H1 (cell line): ENCODE results near the gene DYNLT1. TPM values are rescaled to one million over a fixed set of nuclear protein-coding genes. Genes with fewer than 3 reads are reported as not detected.

ENCODE experiments used
- CTCF ChIA-PET: fragments of 300-600 bp; sonication (Branson Sonifier 250); formaldehyde crosslinking; loops from one replicate; lab custom pipeline; 2021; ENCODE audit not compliant: partially characterized antibody; lab: Charles Lee
- POLR2A ChIA-PET: fragments of 300-600 bp; sonication (Branson Sonifier 250); formaldehyde crosslinking; loops from one replicate; lab custom pipeline; 2021; ENCODE audit warnings: inconsistent platforms; ENCODE audit not compliant: partially characterized antibody; lab: Charles Lee
- DNase-seq, 2 experiments: peaks; one replicate each; pipeline versions ENCODE4 v3.0.0 to v3.0.0-alpha.2; 2010 to 2022; ENCODE audit warnings: low spot score in 2 of 2, low read depth in 1 of 2, mixed read lengths in 1 of 2
- FAIRE-seq: peaks from 2 replicates; lab custom pipeline; 2011; peaks lifted over from hg19 to GRCh38; lab: Jason Lieb, UNC
- H2AFZ ChIP-seq: 2 replicates; pipeline ENCODE4 v1.8.1; 2012; ENCODE audit warnings: low read length, inconsistent platforms
- H2AK5ac ChIP-seq: 2 replicates; pipeline ENCODE4 v1.6.1; 2013; ENCODE audit warnings: low read depth, low read length
- H2BK120ac ChIP-seq: replicated peaks from 2 replicates; pipeline ENCODE3; 2013; ENCODE audit warnings: low read depth, low read length, inconsistent platforms
- H2BK12ac ChIP-seq: 2 replicates; pipeline ENCODE4 v1.6.1; 2013; ENCODE audit warnings: low read depth, low read length
- H2BK15ac ChIP-seq: 2 replicates; pipeline ENCODE4 v1.6.1; 2013; ENCODE audit warnings: low read length
- H2BK20ac ChIP-seq: 2 replicates; pipeline ENCODE4 v1.6.1; 2013; ENCODE audit warnings: low read length
- H2BK5ac ChIP-seq: 2 replicates; pipeline ENCODE4 v1.6.1; 2013; ENCODE audit warnings: low read depth, low read length
- H3K14ac ChIP-seq: 2 replicates; pipeline ENCODE4 v1.6.1; 2013; ENCODE audit warnings: inconsistent platforms; ENCODE audit not compliant: insufficient read length
- H3K18ac ChIP-seq: 2 replicates; pipeline ENCODE4 v1.6.1; 2013; ENCODE audit warnings: low read length; ENCODE audit errors: extremely low read depth
- H3K23ac ChIP-seq: 2 replicates; pipeline ENCODE4 v1.6.1; 2013; ENCODE audit warnings: inconsistent platforms; ENCODE audit not compliant: insufficient read length
- H3K23me2 ChIP-seq: 2 replicates; pipeline ENCODE4 v1.6.1; 2013; ENCODE audit warnings: low read depth, low read length
- H3K27ac ChIP-seq: 2 replicates; pipeline ENCODE4 v1.6.1; 2011; ENCODE audit warnings: low read depth, low read length, inconsistent platforms
- H3K27me3 ChIP-seq, 4 experiments: replicated peaks in 1 of 4; 1 replicate in 1 of 4; 2 replicates in 3 of 4; pipeline versions ENCODE4 v1.6.1 to v1.8.1; 2011 to 2013; ENCODE audit warnings: low read length in 3 of 4, mild to moderate bottlenecking in 3 of 4, inconsistent platforms in 2 of 4, mixed read lengths in 2 of 4, moderate library complexity in 1 of 4; ENCODE audit not compliant: control insufficient read depth in 3 of 4, insufficient read depth in 3 of 4; ENCODE audit errors: extremely low read depth in 1 of 4
- H3K36me3 ChIP-seq, 4 experiments: 2 replicates each; pipeline versions ENCODE4 v1.6.1 to v1.8.1; 2011 to 2013; ENCODE audit warnings: mild to moderate bottlenecking in 4 of 4, low read length in 3 of 4, moderate library complexity in 2 of 4, control low read depth in 1 of 4, inconsistent platforms in 1 of 4; ENCODE audit not compliant: insufficient read depth in 4 of 4, control insufficient read depth in 2 of 4
- H3K4ac ChIP-seq: replicated peaks from 2 replicates; pipeline ENCODE3; 2013; ENCODE audit warnings: low read length, low read depth, mixed read lengths, inconsistent platforms; ENCODE audit not compliant: insufficient read length
- H3K4me1 ChIP-seq, 4 experiments: replicated peaks in 1 of 4; 1 replicate in 1 of 4; 2 replicates in 3 of 4; pipeline versions ENCODE4 v1.6.1 to v1.8.1; 2011 to 2013; ENCODE audit warnings: low read length in 3 of 4, inconsistent platforms in 2 of 4, mixed read lengths in 1 of 4; ENCODE audit not compliant: insufficient read depth in 4 of 4, control insufficient read depth in 3 of 4
- H3K4me2 ChIP-seq, 2 experiments: 2 replicates each; pipeline versions ENCODE4 v1.6.1 to v1.8.1; 2011 to 2013; ENCODE audit warnings: low read depth in 2 of 2, low read length in 2 of 2, control low read depth in 1 of 2, inconsistent platforms in 1 of 2, mild to moderate bottlenecking in 1 of 2; ENCODE audit not compliant: insufficient read depth in 1 of 2
- H3K4me3 ChIP-seq, 4 experiments: fragments of 200-600, 300-600 bp in 1 of 4; sonication (generic), shearing (Covaris generic), sonication (Bioruptor Twin) in 1 of 4; 2 replicates each; pipeline versions ENCODE4 v1.5.1 to v1.8.1; 2011 to 2016; ENCODE audit warnings: low read length in 4 of 4, low read depth in 3 of 4, control low read depth in 2 of 4, inconsistent platforms in 2 of 4, mild to moderate bottlenecking in 2 of 4, mixed read lengths in 1 of 4, moderate library complexity in 1 of 4; ENCODE audit not compliant: insufficient read depth in 2 of 4; ENCODE audit errors: extremely low read depth in 1 of 4
- H3K56ac ChIP-seq: replicated peaks from 2 replicates; pipeline ENCODE3; 2013; ENCODE audit warnings: low read depth, mild to moderate bottlenecking, mixed read lengths, low read length, inconsistent platforms; ENCODE audit not compliant: insufficient read length
- H3K79me1 ChIP-seq: 2 replicates; pipeline ENCODE4 v1.6.1; 2013; ENCODE audit warnings: low read depth, low read length, control low read depth
- H3K79me2 ChIP-seq, 2 experiments: 2 replicates each; pipeline versions ENCODE4 v1.6.1 to v1.8.1; 2012 to 2013; ENCODE audit warnings: low read length in 2 of 2, mild to moderate bottlenecking in 2 of 2, inconsistent platforms in 1 of 2; ENCODE audit not compliant: insufficient read depth in 2 of 2, control insufficient read depth in 1 of 2
- H3K9ac ChIP-seq, 4 experiments: replicated peaks in 1 of 4; 1 replicate in 1 of 4; 2 replicates in 3 of 4; pipeline versions ENCODE4 v1.6.1 to v1.8.1; 2011 to 2013; ENCODE audit warnings: low read depth in 3 of 4, low read length in 3 of 4, control low read depth in 2 of 4, mild to moderate bottlenecking in 2 of 4, moderate library complexity in 2 of 4, inconsistent platforms in 1 of 4; ENCODE audit errors: extremely low read depth in 1 of 4
- H3K9me3 ChIP-seq, 2 experiments: 2 replicates each; pipeline versions ENCODE4 v1.6.1 to v1.8.1; 2012 to 2013; ENCODE audit warnings: mild to moderate bottlenecking in 2 of 2, moderate library complexity in 2 of 2, control low read depth in 1 of 2, inconsistent platforms in 1 of 2, low read depth in 1 of 2, low read length in 1 of 2, mixed read lengths in 1 of 2; ENCODE audit not compliant: insufficient read depth in 2 of 2
- H4K20me1 ChIP-seq, 2 experiments: replicated peaks in 1 of 2; 2 replicates each; pipeline versions ENCODE3 to v1.8.1; 2011 to 2013; ENCODE audit warnings: inconsistent platforms in 2 of 2, low read length in 2 of 2, mild to moderate bottlenecking in 1 of 2; ENCODE audit not compliant: insufficient read depth in 2 of 2, control insufficient read depth in 1 of 2
- H4K5ac ChIP-seq: 2 replicates; pipeline ENCODE4 v1.6.1; 2013; ENCODE audit warnings: low read length, low read depth, mixed read lengths, inconsistent platforms; ENCODE audit not compliant: insufficient read length
- H4K8ac ChIP-seq: 2 replicates; pipeline ENCODE4 v1.8.0; 2013; ENCODE audit warnings: mild to moderate bottlenecking, moderate library complexity, low read length, inconsistent platforms; ENCODE audit not compliant: insufficient read depth; ENCODE audit errors: extremely low read depth
- H4K91ac ChIP-seq: replicated peaks from 2 replicates; pipeline ENCODE3; 2013; ENCODE audit warnings: low read length, mixed read lengths, inconsistent platforms; ENCODE audit not compliant: insufficient read length
- CEBPB ChIP-seq: IDR thresholded peaks from 2 replicates; pipeline ENCODE4 v1.6.1; 2012; ENCODE audit warnings: low read depth, low read length
- KDM1A ChIP-seq: fragments of 200-600, 300-600 bp; sonication (generic); IDR thresholded peaks from 2 replicates; pipeline ENCODE4 v1.7.1; 2016; ENCODE audit warnings: mild to moderate bottlenecking, low read length, borderline replicate concordance
- KDM4A ChIP-seq: IDR thresholded peaks from one replicate; pipeline ENCODE4 v1.7.1; 2012; ENCODE audit warnings: low read depth, mild to moderate bottlenecking, moderate library complexity, low read length, inconsistent platforms; ENCODE audit not compliant: severe bottlenecking
- KDM5A ChIP-seq: fragments of 200-600 bp; IDR thresholded peaks from 2 replicates; pipeline ENCODE4 v1.7.1; 2012; ENCODE audit warnings: mild to moderate bottlenecking, low read length, inconsistent platforms, mixed read lengths
- TBP ChIP-seq: IDR thresholded peaks from 2 replicates; pipeline ENCODE4 v1.6.1; 2011; ENCODE audit warnings: low read depth, low read length, improper control_type of control experiment
- WGBS, 2 experiments: shearing (Covaris generic) in 1 of 2; methylation state at CpG; one replicate each; pipeline versions ENCODE4 v1.1.6 to v1.1.7; 2013 to 2015; ENCODE audit warnings: low lambda C conversion rate in 2 of 2, mixed read lengths in 2 of 2, inconsistent platforms in 1 of 2, low coverage in 1 of 2, missing lambda C conversion rate in 1 of 2; ENCODE audit not compliant: insufficient replicate concordance in 2 of 2, insufficient coverage in 1 of 2, insufficient read length in 1 of 2; ENCODE audit errors: extremely low coverage in 1 of 2, missing lambda C conversion rate in 1 of 2; 5-methylcytosine and 5-hydroxymethylcytosine counted together
- polyA plus RNA-seq, 7 experiments: library from polyadenylated mRNA; depleted of rRNA in 3 of 7; stranded (reverse) in 5 of 7; unstranded in 2 of 7; fragments of >200 nt in 5 of 7; fragments of 200-250 nt in 2 of 7; gene quantifications; 1 replicate in 5 of 7; 2 replicates in 1 of 7; 4 replicates in 1 of 7; pipeline versions ENCODE4 v1.2.1 to v1.2.3, GENCODE V29; 2011 to 2013; ENCODE audit warnings: missing spikeins in 2 of 7, mixed read lengths in 2 of 7
- total RNA-seq: library from RNA; stranded (reverse); fragmentation: NEBNext Ultra II Directional; extraction: Animal tissue kit (Norgen Biotek cat#: 25700); gene quantifications from 2 replicates; pipeline ENCODE4 v1.2.1, GENCODE V29; 2021

Gene DYNLT1
- total and polyA plus RNA-seq, 2 of the 8 experiments (the other 6 are each of a cell fraction or from before 2014, with no cell fraction given), result 119 to 245 TPM

GRCh38 chr6:158680481-158680880 lies 35.9 kb upstream of the DYNLT1 start:
- CTCF ChIA-PET, result interaction anchor here (0.6 to 1.7 kb wide), 2 partner anchors 11 to 20 kb away, joined by 6 to 7 read pairs; no protein-coding TSS in a partner anchor
- no peak overlapping the region for H3K56ac ChIP-seq
- no peaks in the 10 kb centered on the region for H3K4me1 ChIP-seq
- no peak overlapping the region for H2BK12ac ChIP-seq
- H3K27ac ChIP-seq, result no peak overlapping the region
- no peaks in the 10 kb centered on the region for H3K27me3 ChIP-seq
- FAIRE-seq, result no peak
- no peak overlapping the region for H3K9ac ChIP-seq
- no peaks in the 10 kb centered on the region for H3K23me2 ChIP-seq
- H3K79me2 ChIP-seq, result no peaks in the 10 kb centered on the region
- H3K9me3 ChIP-seq, result no peaks in the 10 kb centered on the region
- H4K91ac ChIP-seq, result no peak overlapping the region
- no peak overlapping the region for H3K4ac ChIP-seq
- H3K4me3 ChIP-seq, result no peak overlapping the region
- H3K18ac ChIP-seq, result no peak overlapping the region
- no peak overlapping the region for H2BK5ac ChIP-seq
- H2AK5ac ChIP-seq, result no peak overlapping the region
- POLR2A ChIA-PET, result no interaction called here
- no peak overlapping the region for H2BK120ac ChIP-seq
- no peaks in the 10 kb centered on the region for H3K79me1 ChIP-seq
- H3K36me3 ChIP-seq, result no peaks in the 10 kb centered on the region
- H4K8ac ChIP-seq, result no peak overlapping the region
- H4K20me1 ChIP-seq, result no peaks in the 10 kb centered on the region
- WGBS, 2 experiments, result 95% methylated on average over 5 of the region's 6 CpGs; no CpG with 5 or more reads in 1 of the 2 experiments
- H3K4me2 ChIP-seq, result no peak overlapping the region
- H2AFZ ChIP-seq, result no peak overlapping the region
- no peak overlapping the region for H4K5ac ChIP-seq
- TF ChIP-seq KDM5A (no peak), CEBPB (no peak), TBP (no peak), KDM4A (no peak), KDM1A (no peak)
- H3K23ac ChIP-seq, result no peak overlapping the region
- H2BK15ac ChIP-seq, result no peak overlapping the region
- no peak for DNase-seq
- no peak overlapping the region for H3K14ac ChIP-seq
- no peak overlapping the region for H2BK20ac ChIP-seq
